Urinary bladder (tissue), 2 donors: Measurements from ENCODE around the gene OBI1. TPM values are rescaled to one million over a fixed set of nuclear protein-coding genes. Genes with fewer than 3 reads are reported as not detected.

ENCODE experiments used
- polyA plus RNA-seq: library from polyadenylated mRNA; stranded (reverse); fragments of 200-250 nt; gene quantifications from one replicate; pipeline ENCODE4 v1.2.3, GENCODE V29; 2013
- total RNA-seq: library from RNA; depleted of rRNA; stranded (reverse); fragments of >200 nt; gene quantifications from one replicate; pipeline ENCODE4 v1.2.3, GENCODE V29; 2014
- donor health status: healthy.

OBI1 gene
- total and polyA plus RNA-seq, 2 donors = 9.2 to 29.9 TPM

Other genes with a start within 250 kb of the OBI1 start
- 0.11 TPM for gene POU4F1, start 55.6 kb downstream of the OBI1 start, total RNA-seq
- not detected for gene POU4F1, start 55.6 kb downstream of the OBI1 start, polyA plus RNA-seq